ENCODE measurements around the gene NRXN3. TPM values are rescaled to one million over a fixed set of nuclear protein-coding genes. Genes with fewer than 3 reads are reported as not detected.

NRXN3 gene
- total RNA-seq, 1 experiment from 2014 or later: not detected

- Histone ChIP-seq H3K9me3 (ENCODE audit: insufficient read depth, low read depth) (no peaks in the 10 kb centered on the region), H4K20me1 (ENCODE audit: insufficient read depth) (no peaks in the 10 kb centered on the region), H2AFZ (no peak overlapping the region), H3F3A (ENCODE audit: insufficient read depth, low read depth) (no peaks in the 10 kb centered on the region), H3K4me1 (replicated peaks; ENCODE audit: insufficient read depth) (no peaks in the 10 kb centered on the region), H3K36me3 (ENCODE audit: low read depth) (no peaks in the 10 kb centered on the region), H3K27me3 (ENCODE audit: insufficient read depth, low read depth) (peaks cover 48% of the 10 kb centered on the region), H3K4me3 (no peak overlapping the region), H3K4me2 (no peak overlapping the region), H3K9me2 (ENCODE audit: insufficient read depth) (no peaks in the 10 kb centered on the region), H3K79me2 (ENCODE audit: low read depth) (no peaks in the 10 kb centered on the region), H3K27ac (no peak overlapping the region)
- TF ChIP-seq, protein P1, sequence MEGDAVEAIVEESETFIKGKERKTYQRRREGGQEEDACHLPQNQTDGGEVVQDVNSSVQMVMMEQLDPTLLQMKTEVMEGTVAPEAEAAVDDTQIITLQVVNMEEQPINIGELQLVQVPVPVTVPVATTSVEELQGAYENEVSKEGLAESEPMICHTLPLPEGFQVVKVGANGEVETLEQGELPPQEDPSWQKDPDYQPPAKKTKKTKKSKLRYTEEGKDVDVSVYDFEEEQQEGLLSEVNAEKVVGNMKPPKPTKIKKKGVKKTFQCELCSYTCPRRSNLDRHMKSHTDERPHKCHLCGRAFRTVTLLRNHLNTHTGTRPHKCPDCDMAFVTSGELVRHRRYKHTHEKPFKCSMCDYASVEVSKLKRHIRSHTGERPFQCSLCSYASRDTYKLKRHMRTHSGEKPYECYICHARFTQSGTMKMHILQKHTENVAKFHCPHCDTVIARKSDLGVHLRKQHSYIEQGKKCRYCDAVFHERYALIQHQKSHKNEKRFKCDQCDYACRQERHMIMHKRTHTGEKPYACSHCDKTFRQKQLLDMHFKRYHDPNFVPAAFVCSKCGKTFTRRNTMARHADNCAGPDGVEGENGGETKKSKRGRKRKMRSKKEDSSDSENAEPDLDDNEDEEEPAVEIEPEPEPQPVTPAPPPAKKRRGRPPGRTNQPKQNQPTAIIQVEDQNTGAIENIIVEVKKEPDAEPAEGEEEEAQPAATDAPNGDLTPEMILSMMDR (conservative IDR thresholded peaks at IDR 0.05): no peak
- TF ChIP-seq EZH2 (IDR thresholded peaks at IDR 0.05; ENCODE audit: low read depth): no peak
- POLR2A ChIA-PET (ENCODE audit: unreplicated experiment): no interaction called here
- intact Hi-C loops (cut with micrococcal nuclease; ENCODE audit: unreplicated experiment): no loop called here
- no TSS peak for BruUV-seq (replicated peaks)
- CTCF ChIA-PET: interaction anchor here (0.6 kb wide), 1 partner anchor 36 kb away, joined by 18 read pairs; no protein-coding TSS in a partner anchor
- no peak for DNase-seq
Observed at GRCh38 chr14:78897443-78897842, 727.3 kb downstream of the NRXN3 start.

DNA sequence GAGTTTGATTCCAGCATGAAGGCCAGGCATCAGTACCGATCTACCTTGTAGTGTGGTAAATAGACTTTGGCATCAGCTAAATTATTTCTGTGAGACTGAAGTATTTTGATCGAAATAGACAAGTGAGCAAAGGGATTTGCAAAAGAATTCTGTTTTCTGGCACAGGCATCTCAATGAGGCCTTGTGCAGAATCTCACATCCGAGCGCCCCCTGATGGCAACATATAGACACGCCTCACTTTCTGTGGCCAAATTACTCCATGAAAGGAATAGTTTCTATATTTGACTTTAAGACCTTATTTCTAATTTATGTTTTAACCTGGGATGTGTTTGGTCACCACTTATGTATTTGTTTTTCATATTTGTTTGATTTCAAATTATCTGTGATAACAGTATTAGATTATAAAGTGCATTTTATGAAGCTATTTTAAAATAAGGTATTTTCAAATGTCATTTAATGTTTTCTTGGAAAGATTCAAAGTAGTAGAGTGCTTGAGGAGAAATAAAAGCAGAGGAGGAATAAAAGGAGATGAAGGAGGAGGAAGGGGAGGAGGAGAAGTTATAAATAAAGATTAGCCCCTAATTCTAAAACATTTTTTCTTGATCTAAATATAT, 731.9 kb downstream of the NRXN3 start:
- Histone ChIP-seq H3K79me2 (ENCODE audit: low read depth) (no peaks in the 10 kb centered on the region), H3K9me2 (ENCODE audit: insufficient read depth) (no peaks in the 10 kb centered on the region; the same call in 1 of the 2 replicates), H3K27me3 (ENCODE audit: insufficient read depth, low read depth) (peaks cover 11% of the 10 kb centered on the region), H4K20me1 (ENCODE audit: insufficient read depth) (no peaks in the 10 kb centered on the region), H3K9me3 (ENCODE audit: insufficient read depth, low read depth) (no peaks in the 10 kb centered on the region), H2AFZ (no peak overlapping the region), H3K4me2 (no peak overlapping the region), H3K4me3 (no peak overlapping the region), H3K27ac (no peak overlapping the region), H3K4me1 (replicated peaks; ENCODE audit: insufficient read depth) (no peaks in the 10 kb centered on the region), H3F3A (ENCODE audit: insufficient read depth, low read depth) (no peaks in the 10 kb centered on the region), H3K36me3 (ENCODE audit: low read depth) (no peaks in the 10 kb centered on the region)
- DNase-seq: peak; percentile 46 to 55
- TF ChIP-seq EZH2 (IDR thresholded peaks at IDR 0.05; ENCODE audit: low read depth): no peak
- TF ChIP-seq, protein P1 (conservative IDR thresholded peaks at IDR 0.05): peak; percentile 90
- CTCF ChIA-PET: no interaction called here
- BruUV-seq (replicated peaks): no TSS peak
- POLR2A ChIA-PET (ENCODE audit: unreplicated experiment): no interaction called here
- intact Hi-C loops (cut with micrococcal nuclease; ENCODE audit: unreplicated experiment): loop anchor here (5.0 kb wide), 1 partner anchor 55 kb away; no protein-coding TSS in a partner anchor

GRCh38 chr14:78904094-78904493, 733.9 kb downstream of the NRXN3 start:
- H3K27ac ChIP-seq: no peak overlapping the region
- H3K9me3 ChIP-seq (ENCODE audit: insufficient read depth, low read depth): no peaks in the 10 kb centered on the region
- no peak overlapping the region for H3K4me2 ChIP-seq
- TF ChIP-seq EZH2 (IDR thresholded peaks at IDR 0.05; ENCODE audit: low read depth): no peak
- TF ChIP-seq, protein P1 (conservative IDR thresholded peaks at IDR 0.05): peak; percentile 39; the same call in 1 of the 2 replicates
- H3K36me3 ChIP-seq (ENCODE audit: low read depth): no peaks in the 10 kb centered on the region
- H3K4me1 ChIP-seq (replicated peaks; ENCODE audit: insufficient read depth): no peaks in the 10 kb centered on the region
- peaks cover under 1% of the 10 kb centered on the region; the same call in 1 of the 2 replicates for H3K27me3 ChIP-seq (ENCODE audit: insufficient read depth, low read depth)
- BruUV-seq (replicated peaks): no TSS peak
- H3K9me2 ChIP-seq (ENCODE audit: insufficient read depth): no peaks in the 10 kb centered on the region; the same call in 1 of the 2 replicates
- H3K4me3 ChIP-seq: no peak overlapping the region
- intact Hi-C loops (cut with micrococcal nuclease; ENCODE audit: unreplicated experiment): loop anchor here (5.0 kb wide), 1 partner anchor 57 kb away; no protein-coding TSS in a partner anchor
- H3K79me2 ChIP-seq (ENCODE audit: low read depth): no peaks in the 10 kb centered on the region
- ChIA-PET POLR2A (ENCODE audit: unreplicated experiment) (no interaction called here), CTCF (no interaction called here)
- no peak overlapping the region for H2AFZ ChIP-seq
- no peaks in the 10 kb centered on the region for H4K20me1 ChIP-seq (ENCODE audit: insufficient read depth)
- H3F3A ChIP-seq (ENCODE audit: insufficient read depth, low read depth): no peaks in the 10 kb centered on the region
- no peak for DNase-seq

Measured in PC-9 (cell line).